Stimulated activated CD8-positive, alpha-beta memory T cell treated with anti-CD3 and anti-CD28 coated beads, Interleukin-15, amount 100 ng/mL, for 1 hour (primary cell): ENCODE results near the gene VPS13D.
"Not testable (repeated sequence)": the region's sequence is repeated elsewhere in the genome, so short reads cannot be mapped to it uniquely, and the experiment has no call there.

Source experiments
- DNase-seq: peaks from one replicate; pipeline ENCODE4 v3.0.0-alpha.2; 2020; ENCODE audit warnings: low read depth

VPS13D gene

DNA sequence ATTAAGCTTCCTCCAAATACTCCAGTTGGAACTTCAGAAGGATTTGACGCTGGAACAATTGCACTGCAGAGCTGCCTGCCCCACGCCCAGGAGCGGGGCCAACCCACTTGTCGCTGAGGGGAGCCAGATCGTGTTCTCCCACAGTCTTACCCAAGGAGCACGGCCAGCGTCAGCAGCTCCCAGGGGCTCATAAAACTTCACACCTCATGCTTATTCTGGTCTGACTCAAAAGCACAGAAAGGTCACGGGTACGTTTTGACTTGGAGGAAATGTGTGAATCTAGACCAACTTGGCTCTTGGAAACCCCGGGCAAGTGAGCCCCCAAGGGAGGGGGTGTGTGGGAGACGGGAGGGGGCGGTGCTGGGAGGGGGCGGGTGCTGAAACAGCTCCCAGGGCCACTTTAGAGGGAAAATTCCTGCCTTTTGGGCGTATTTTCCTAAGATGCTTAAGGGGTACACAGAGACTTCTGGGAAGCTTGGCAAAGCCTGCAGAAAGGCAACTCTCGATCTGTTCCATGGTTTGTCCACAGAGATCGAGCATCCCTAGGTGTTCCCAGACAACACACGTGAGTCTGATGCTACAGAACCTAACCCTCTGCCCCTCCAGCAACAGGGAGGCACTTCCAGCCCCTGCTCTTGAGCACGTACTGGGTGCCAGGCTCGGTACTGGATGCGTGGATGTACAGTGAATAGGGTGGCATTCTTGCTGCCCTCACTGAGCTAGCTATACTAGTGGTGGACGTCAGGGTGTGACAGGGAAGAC is 289.3 kb downstream of the VPS13D start:
- no peak for DNase-seq

DNA sequence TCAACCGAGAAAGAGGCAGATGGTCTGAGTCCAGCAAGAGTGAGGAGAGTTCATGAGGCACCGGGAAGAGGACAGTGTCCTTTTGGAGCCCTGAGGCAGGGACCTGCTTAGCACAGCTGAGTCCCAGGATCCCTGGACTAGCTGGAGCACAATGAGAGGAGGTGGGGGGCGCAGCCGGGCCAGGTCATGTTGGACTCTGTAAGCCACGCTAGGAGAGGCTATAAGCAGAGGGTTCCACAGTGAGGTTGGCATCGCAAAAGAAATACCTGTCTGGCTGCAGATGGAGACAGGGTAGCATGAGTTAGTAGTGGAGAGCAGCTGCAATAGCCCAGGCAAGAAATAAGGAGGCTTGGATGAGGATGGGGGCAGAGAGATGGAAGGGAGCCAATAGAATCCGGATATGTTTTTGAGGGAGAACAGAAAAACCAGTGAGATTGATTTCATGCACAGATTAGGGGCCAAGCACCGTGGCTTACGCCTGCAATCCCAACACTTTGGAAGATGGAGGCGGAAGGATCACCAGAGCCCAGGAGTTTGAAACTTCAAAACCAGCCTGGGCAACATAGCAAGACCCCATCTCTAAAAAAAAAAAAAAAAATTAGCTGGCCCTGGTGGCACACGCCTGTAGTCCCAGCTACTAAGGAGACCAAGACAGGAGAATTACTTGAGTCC is 290.0 kb downstream of the VPS13D start:
- no peak for DNase-seq

DNA sequence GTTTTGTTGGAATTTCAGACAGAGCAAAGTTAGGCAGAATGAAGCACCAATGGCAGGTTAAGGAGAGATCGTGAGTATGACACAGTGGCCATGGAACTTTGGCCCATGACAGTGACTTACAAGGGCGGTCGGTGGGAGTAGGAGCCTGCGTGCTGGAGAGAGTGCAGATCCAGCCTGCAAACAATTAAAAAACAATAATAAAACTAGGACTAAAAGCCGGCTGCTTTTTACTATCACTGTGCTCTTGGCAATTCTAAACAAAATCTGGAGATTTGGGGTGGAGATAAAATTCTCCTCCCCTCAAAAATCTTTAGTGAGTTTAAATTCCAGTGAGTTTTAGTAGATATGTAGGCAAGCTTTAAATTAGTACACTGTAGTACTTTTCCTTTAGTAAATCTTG is 291.3 kb downstream of the VPS13D start:
- no peak for DNase-seq

DNA sequence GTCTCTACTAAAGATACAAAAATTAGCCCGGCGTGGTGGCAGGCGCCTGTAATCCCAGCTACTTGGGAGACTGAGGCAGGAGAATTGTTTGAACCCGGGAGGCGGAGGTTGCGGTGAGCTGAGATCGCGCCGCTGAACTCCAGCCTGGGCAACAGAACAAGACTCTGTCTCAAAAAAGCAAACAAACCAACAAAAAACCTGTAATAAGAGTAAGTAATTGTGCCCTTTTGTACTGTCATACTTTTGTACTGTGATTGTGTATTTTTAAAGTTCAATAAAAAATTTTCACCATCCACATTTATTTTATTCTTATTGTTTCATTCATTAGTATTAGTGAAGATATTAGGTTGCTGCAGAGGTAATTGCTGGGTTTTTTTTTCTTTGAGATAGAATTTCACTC is 292.9 kb downstream of the VPS13D start:
- not testable (repeated sequence) for DNase-seq

DNA sequence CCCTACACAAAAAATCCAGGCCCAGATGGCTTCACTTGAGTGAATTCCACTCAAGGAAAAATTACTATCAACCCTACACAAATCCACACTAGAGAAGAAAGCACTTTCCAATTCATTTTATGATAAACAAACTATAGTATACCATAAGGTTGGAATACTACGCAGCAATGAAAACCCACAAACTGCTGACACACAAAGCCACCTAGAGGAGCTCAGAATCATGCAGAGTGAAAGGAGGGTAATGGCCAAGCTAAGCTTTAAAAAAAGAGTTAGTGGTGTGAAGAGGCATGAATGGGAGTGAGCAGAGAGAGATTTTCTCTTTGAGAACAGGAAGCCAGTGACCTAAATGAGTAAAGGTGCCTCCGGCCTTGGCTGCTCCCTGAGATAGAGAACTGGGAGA is 294.4 kb downstream of the VPS13D start:
- DNase-seq = no peak

DNA sequence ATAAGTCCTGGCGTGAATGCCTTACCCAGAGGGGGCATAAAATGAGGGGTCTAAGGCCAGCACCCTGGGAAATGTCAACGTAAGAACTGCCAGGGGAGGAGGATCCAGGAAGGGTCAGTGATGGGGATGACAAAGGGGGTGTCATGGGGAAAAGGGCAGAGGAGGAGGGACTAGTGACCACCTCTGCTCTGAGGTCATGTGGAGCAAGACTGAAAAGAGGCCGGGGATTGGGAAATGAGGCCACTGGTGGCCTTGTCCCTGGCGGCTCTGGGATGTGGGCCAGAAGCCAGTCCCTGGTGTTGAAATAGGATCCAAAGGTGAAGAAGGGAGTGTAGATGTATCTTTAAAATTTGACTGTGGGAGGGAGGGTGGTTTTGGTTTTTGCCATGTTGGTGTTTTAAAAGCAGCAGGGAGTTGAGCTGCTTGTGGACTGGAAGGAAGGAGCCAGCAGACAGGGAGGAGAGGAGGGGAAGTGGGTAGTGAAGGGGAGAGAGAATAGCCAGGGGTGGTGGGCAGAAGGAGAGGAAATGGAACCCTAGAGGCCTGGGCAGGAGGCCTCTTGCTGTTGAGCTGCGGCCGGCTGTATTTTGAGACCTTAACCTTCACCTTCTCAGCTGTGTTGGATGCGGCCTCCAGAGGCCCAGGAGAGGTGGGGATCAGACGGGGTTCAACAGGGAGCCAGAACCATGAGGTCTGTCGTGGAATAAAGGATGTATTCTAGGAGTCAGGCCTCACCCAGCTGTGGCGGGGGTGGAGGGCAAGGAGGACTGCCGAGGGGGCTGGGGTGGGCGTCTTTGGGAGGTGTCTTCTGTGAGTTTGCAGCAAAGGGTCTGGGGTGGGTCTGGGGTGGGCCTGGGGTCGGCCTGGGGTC is 295.7 kb downstream of the VPS13D start:
- DNase-seq = no peak

DNA sequence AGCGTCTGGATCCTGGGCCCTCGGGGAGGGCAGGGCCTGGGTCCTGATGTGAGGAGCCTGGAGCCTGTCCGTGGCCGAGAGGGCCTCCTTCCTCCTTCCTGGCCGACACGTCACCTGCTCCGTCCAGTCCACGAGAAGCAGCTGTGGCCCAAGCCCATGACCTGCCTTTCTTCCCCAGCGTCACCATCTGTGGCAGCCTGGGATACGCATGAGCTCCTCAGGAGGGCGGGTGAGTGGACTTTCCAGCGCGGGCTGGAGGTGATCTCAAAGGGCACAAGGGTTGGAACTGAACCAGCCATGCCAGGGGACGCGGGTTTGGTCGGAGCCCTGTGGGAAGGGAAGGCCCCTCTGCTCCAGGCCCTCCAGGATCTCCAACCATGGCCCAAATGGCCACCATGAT is 297.7 kb downstream of the VPS13D start:
- no peak for DNase-seq

DNA sequence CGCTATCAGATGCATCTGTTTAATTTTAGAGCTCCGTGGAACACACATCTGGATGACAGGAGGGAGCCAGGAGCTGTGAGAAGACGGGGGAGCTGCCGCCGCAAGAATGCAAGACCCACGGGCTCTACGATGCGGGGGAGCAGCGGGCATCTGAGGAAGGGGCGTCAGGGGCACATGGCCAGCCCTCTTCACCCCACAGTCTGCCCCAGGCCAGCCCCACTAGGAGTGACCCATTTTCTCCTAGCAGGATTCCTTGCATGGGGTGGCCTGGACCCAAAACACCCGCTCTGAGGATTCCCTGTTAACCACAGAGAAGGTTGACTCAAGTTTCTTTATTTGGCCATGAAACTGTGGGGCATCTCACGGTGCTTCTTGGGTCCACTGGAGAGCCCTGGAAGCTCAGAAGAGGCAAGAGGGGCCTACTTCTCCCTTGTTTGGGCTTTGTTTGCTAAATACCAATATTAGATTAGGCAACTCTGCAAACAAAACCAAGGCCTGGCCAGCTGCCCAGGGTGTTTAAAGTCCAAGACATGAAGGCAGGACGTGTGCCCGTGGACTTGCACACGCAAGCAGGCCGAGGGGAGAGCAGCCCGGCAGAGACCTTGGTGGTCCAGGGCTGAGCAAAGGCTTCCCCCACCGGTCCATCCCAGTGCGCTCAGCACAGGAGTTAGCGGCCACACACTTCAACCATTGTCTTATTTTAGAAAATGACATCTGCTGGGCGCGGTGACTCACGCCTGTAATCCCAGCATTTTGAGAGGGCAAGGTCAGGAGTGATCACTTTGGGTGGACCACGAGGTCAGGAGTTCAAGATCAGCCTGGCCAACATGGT is 298.4 kb downstream of the VPS13D start:
- no peak for DNase-seq

DNA sequence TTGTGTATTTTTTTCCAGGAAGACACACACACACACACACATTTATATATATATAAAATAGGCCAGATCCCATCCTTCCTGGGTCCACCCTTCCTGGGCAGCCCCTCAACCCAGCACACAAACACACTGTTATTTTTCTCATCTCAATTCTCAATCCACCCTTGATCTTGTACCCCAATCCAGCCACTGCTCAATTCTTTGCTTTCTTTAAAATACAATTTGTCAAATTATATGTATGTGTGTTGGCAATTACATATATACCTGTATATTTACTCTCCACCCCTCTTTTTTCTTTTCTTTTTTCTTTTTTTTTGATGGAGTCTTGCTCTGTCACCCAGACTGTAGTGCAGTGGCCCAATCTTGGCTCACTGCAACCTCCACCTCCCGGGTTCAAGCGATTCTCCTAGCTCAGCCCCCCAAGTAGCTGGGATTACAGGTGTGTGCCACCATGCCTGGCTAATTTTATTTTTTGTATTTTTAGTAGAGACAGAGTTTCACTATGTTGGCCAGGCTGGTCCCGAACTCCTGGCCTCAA is 299.9 kb downstream of the VPS13D start:
- no peak for DNase-seq

DNA sequence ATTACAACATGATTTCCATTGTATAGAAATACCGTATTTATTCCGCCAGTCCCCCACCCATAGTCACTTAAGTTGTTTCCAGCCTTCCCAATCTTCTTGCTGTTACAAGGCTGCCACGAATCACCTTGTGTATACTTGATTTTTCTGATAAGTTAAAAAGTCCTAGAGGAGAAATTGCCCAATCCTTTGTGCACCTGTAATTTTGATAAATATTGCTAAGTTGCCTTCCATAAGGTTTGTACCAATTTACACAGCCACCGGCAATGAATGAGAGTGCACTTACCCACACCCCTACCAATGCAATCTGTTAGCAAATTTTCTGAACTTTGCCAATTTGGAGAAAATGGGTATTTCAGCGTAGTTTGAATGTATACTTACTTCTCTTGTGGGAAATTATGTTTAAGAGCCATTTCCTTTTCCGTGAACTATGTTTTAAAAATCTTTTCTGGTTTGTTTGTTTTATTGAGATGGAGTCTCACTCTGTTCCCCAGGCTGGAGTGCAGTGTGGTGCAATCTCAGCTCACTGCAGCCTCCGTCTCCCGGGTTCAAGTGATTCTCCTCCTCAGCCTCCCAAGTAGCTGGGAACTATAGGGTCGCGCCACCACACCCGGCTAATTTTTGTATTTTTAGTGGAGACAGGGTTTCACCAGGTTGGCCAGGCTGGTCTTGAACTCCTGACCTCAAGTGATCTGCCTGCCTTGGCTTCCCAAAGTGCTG is 300.8 kb downstream of the VPS13D start:
- DNase-seq = no peak

DNA sequence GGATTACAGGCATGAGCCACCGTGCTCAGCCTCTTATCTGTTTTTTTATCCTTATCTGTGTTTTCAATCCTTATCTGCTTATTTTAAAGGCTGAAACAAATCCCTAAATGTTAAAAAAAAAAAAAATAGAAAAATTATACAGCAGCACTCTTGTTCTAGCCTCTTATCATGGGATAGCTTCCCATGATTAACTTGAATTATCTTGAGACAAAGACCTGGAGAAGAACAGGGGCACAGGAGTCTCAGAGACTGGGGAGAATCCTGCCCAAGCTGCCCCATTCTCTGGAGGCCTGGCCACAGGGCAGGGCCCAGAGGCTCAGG is 301.3 kb downstream of the VPS13D start:
- DNase-seq = no peak

DNA sequence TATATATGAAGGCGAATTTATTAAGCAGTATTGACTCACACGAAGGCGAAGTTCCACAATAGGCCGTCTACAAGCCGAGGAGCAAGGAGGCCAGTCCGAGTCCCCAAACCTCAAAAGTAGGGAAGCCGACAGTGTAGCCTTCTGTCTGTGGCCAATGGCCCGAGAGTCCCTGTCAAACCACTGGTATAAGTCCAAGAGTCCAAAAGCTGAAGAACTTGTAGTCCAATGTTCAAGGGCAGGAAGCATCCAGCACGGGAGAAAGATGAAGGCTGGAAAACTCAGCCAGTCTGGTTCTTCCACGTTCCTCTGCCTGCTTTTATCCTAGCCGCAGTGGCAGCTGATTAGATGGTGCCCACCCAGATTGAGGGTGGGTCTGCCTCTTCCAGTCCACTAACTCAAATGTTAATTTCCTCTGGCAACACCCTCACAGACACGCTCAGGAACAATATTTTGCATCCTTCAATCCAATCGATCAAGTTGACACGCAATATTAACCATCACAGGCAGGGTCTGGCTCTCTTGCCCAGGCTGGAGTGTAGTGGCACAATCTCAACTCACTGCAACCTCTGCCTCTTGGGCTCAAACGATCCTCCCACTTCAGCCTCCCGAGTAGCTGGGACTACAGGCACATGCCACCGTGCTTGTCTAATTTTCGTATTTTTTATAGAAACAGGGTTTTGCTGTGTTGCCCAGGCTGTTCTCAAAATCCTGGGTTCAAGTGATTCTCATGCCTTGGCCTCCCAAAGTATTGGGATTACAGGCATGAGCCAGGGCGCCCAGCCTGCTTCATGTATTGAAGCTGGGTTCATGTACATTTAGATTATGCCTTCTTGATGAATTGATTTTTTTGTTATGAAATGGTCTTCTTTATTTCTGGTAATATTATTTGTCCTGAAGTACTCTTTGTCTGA is 302.8 kb downstream of the VPS13D start:
- no peak for DNase-seq

DNA sequence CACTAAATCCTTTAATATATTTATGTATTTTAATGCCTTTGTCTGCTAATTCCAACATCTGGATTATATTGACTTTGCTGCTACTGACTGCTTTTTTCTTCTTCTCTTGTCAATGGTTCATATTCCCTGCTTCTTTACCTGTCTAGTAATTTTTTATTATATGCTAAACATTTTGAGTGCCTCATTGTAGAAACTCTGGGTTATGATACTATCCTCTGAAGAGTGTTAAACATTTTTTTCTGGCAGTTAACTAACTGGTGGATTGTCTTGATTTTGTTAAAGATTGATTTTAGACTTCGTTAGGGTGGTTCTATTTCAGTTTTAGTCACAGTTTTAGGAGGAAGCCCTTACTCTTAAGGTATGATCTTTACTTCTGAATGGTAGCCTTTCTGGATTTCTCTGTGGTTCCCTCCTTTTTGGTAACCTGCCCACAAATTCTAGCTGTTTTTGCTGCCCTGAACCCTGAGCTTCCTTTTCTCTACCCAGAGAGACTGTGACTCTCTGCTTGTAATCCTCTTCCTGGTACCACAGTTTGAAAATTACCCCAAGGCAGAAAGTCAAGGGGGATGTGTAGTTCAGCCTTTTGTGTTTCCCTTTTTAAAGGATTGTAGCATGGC is 306.3 kb downstream of the VPS13D start:
- DNase-seq = no peak

DNA sequence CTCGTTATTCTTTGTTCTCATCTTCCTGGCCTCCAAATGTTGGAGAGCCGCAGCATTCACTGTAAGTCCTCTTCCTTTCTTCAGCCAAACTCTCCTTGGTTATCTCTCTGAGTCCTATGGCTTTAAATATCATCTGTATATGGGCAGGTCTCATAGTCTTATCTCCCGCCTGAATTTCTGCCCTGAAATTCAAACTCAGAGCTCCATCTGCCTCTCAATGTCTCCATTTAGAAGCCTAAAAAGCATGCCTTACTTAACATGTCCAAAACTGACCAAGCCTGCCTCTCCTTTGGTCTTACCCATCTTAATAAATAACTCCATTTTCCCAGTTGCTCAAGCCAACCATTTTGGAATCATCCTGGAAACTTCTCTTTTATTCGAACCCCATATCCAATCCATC is 307.5 kb downstream of the VPS13D start:
- DNase-seq = no peak

DNA sequence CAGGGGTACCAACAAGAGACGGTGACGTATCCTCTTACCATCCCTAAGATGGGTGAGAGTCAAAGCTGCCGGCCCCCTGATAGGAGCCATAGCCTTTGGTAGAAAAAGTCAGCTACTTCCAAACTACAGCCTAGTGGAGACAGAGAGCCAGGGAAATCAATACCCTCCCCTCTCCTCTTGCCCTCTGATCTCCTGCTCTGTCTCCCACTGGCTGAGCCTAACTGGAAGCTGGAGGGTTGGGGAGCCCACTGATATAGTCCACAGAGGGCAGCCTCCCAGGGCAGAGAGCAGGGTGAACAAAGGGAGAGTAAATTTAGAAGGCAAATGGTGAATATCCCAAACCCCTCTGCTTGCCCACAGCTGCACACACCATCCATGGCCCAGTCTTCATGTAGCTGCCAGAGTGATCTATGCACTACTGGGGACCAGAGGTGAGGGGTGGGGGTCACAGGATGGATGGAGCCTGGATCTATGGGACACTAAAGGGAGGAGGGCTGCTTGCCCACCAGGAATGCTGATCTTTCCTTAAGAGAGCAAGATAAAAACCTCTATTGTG is 308.2 kb downstream of the VPS13D start:
- DNase-seq = no peak

DNA sequence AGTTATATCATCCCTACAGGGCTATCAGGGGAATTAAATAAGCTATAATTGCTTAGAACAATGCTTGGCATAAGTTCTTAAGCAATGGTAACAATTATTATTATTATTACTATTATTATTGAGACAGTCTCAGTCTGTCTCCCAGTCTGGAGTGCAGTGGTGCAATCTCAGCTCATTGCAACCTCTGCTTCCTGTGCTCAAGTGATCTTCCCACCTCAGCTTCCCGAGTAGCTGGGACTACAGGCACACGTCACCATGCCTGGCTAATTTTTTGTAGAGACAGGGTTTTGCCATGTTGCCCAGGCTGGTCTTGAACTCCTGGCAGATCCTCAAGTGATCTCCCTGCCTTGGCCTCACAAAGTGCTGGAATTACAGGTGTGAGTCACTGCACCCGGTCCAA is 308.7 kb downstream of the VPS13D start:
- DNase-seq = not testable (repeated sequence)

DNA sequence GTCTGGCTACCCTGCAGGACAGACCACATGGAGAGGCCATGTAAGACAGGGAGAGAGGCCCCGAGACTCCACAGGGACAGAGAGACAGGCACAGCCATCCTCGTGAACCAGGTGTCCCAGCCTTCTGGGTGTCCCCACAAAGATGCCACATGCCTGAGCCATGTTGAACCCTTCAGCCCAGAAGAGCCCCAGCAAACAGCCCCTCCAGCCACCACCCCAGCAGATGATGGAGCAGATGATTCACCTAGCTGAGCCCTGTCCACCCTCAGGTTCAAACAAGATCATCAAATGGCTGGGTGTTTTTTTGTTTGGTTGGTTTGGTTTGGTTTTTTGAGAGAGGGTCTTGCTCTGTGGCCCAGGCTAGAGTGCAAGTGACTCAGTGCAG is 309.5 kb downstream of the VPS13D start:
- no peak for DNase-seq

DNA sequence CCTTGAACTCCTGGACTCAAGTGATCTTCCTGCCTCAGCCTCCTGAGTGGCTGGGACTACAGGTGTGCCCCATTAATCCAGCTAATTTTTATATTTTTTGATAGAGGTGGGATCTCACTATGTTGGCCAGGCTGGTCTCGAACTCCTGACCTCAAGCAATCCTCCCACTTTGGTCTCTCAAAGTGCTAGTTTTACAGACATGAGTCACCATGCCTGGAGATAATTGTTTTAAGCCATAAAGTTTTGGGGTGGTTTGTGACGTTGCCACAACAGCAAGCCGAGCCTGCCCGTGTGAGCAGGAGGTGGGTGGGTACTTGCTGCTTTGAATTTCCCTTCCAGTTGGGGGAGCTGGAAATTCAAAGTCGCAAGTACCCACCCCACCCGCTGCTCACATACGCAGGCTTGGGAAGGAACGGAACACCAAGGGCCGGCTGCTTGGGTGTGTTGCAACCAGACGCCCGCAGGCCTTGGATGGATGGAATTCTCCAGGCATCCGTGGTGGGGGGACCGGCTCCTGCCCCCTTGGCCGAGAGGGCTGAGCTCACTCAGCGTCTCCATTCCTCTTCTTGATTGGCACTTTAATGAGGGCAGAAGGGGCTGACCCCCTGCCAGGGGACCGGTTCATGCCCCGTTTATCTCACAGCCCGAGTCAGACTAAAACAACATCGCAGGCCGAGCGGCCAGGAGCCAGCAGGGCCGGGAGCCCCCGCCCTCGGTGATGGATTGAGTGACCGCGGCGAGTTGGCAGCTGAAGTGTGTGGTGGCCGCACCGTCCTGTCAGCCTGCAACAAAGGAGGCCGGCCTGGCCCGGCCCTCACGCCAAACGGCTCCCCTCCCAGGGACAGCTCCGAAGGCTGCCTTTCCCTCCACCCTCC is 310.1 kb downstream of the VPS13D start:
- no peak for DNase-seq
